Measurements from ENCODE around the gene SPRR2D.
A peak's percentile ranks its signal among the peaks of the same experiment; 100 is the strongest.
"Not testable (repeated sequence)": the region's sequence is repeated elsewhere in the genome, so short reads cannot be mapped to it uniquely, and the experiment has no call there.

Gene SPRR2D

DNA sequence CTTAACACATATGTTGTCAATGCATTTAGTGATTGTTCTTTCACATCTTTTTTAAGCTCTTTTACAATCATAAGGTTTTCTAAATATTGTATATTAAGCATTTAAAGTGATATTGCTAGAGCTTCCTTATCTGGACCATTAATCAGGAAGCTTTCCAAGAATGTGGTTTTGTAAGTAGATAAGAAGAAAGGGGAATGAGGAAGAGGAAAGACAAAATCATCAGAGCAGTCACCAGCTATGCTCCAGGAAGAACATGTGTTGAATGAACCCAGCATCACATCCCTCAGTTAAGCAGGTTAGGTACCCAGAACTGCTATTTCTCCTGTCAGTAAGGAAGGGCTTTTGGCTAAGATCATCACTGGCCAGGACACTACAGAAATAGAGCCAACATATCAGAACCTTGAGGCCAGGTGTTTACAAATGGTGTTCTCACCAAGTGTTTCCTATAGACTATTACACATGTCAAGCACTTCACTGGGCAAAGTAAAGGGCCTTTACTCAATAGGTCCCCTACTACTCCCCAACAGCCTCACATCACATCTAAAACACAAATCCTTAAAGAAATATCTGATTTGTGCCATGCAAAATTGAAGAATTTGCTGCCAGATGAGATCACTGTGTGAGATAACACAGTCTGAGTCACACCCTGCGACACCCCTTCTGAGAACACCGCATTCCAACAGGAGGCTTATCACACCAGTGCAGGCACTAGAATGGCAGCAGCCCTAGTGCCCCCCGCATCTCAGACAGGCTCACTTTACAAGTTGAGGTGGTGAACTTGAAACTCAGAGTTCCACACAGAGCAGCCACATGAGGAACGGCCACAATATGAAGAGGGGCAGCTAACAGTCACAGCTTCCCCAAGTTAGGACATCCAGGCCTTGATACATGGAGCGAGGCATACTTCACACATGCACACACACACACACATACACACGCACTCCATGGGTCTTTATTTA lies 18.2 kb upstream of the SPRR2D start:
- TF ChIP-seq, protein P1, sequence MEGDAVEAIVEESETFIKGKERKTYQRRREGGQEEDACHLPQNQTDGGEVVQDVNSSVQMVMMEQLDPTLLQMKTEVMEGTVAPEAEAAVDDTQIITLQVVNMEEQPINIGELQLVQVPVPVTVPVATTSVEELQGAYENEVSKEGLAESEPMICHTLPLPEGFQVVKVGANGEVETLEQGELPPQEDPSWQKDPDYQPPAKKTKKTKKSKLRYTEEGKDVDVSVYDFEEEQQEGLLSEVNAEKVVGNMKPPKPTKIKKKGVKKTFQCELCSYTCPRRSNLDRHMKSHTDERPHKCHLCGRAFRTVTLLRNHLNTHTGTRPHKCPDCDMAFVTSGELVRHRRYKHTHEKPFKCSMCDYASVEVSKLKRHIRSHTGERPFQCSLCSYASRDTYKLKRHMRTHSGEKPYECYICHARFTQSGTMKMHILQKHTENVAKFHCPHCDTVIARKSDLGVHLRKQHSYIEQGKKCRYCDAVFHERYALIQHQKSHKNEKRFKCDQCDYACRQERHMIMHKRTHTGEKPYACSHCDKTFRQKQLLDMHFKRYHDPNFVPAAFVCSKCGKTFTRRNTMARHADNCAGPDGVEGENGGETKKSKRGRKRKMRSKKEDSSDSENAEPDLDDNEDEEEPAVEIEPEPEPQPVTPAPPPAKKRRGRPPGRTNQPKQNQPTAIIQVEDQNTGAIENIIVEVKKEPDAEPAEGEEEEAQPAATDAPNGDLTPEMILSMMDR (IDR thresholded peaks at IDR 0.05; ENCODE audit: low read depth, low read length) = no peak
- H3K4me3 ChIP-seq (ENCODE audit: low read depth, low read length) = no peak overlapping the region
- in situ Hi-C loops (cut with HindIII; ENCODE audit: low sequenced_read_pairs) = no loop called here
- no peak for DNase-seq (ENCODE audit: low read depth, low spot score)

GRCh38 chr1:153058154-153058553 lies 17.2 kb upstream of the SPRR2D start:
- TF ChIP-seq, protein P1 (IDR thresholded peaks at IDR 0.05; ENCODE audit: low read depth, low read length) = no peak
- H3K4me3 ChIP-seq (ENCODE audit: low read depth, low read length) = no peak overlapping the region
- DNase-seq (ENCODE audit: low read depth, low spot score) = no peak
- in situ Hi-C loops (cut with HindIII; ENCODE audit: low sequenced_read_pairs) = no loop called here

DNA sequence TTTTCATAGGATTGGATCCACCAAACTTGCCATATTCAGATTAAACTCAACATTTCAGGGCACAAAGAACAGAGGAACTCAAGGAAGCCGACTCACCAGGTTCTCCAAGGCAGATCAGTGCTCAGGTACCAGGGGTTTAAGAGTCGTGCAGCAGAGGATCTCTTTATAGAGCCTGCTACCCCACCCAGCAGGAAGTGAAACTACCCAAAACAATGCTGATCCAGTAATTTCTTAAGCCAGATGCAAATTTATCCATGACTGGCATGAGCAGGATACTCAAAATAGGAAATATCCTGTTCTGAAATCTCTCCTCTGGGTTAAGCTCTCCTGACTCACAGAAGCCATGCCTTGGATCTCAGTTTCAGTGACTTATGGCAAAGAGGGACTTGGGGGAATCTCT lies 16.5 kb upstream of the SPRR2D start, which contains the start of gene SPRR2A:
Gene SPRR2A (minus strand): TSS at position 138 of the 400 bp plus-strand sequence. CDS start 777 bp downstream, outside the sequence.
- in situ Hi-C loops (cut with HindIII; ENCODE audit: low sequenced_read_pairs) = no loop called here
- no peak for DNase-seq (ENCODE audit: low read depth, low spot score)
- TF ChIP-seq, protein P1 (IDR thresholded peaks at IDR 0.05; ENCODE audit: low read depth, low read length) = no peak
- no peak within 1 kb of the TSS for H3K4me3 ChIP-seq (ENCODE audit: low read depth, low read length)

DNA sequence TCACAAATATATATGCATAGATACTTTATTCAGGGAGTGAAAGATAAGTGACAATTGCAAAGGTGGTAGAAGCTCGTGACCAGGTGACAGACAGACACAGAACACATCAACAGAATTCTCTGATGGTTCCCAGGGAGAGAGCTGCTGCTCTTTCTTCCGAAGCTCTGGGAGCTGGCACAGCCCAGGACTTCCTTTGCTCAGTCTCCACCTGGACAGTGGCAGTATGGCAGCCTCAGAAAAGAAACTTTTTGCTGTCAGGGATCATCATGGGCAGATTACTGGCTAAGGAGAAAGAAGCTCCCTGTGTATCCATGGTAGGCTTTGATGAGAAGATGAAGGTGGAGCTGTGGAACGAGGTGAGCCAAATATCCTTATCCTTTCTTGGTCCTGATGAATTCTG lies 15.2 kb upstream of the SPRR2D start:
- H3K4me3 ChIP-seq (ENCODE audit: low read depth, low read length); in situ Hi-C loops (cut with HindIII; ENCODE audit: low sequenced_read_pairs); DNase-seq (ENCODE audit: low read depth, low spot score): not testable (repeated sequence)

GRCh38 chr1:153049211-153049610 lies 8.3 kb upstream of the SPRR2D start:
- in situ Hi-C loops (cut with HindIII; ENCODE audit: low sequenced_read_pairs) = no loop called here
- DNase-seq (ENCODE audit: low read depth, low spot score) = no peak
- H3K4me3 ChIP-seq (ENCODE audit: low read depth, low read length) = no peak overlapping the region
- TF ChIP-seq, protein P1 (IDR thresholded peaks at IDR 0.05; ENCODE audit: low read depth, low read length) = no peak

GRCh38 chr1:153035211-153035610 lies 5.7 kb downstream of the SPRR2D start:
- in situ Hi-C loops (cut with HindIII; ENCODE audit: low sequenced_read_pairs) = no loop called here
- TF ChIP-seq, protein P1 (IDR thresholded peaks at IDR 0.05; ENCODE audit: low read depth, low read length) = no peak
- H3K4me3 ChIP-seq (ENCODE audit: low read depth, low read length) = no peak overlapping the region
- DNase-seq (ENCODE audit: low read depth, low spot score) = no peak

DNA sequence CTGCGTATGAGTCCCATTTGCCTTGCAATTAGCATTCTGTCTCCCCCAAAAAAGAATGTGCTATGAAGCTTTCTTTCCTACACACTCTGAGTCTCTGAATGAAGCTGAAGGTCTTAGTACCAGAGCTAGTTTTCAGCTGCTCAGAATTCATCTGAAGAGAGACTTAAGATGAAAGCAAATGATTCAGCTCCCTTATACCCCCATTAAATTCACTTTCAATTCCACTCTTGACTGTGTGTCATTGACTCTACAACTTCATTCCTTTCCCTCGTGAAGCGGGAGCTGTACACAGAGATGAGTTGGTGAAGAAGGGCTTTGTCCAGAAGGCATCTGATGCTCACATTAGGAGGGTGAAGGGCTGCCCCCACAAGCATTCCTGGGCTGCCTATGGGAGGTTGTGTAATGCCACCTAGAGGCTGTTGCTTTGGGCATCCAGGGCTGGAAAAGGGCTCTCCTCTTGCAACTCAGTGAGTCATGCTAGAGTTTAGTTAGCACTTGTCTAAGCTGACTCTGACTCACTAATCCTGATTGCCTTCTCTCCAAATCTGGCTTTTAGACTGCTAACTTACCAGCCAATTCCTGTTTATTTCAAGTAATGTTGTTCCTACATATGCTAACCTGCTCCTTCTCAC lies 8.1 kb downstream of the SPRR2D start:
- DNase-seq (ENCODE audit: low read depth, low spot score) = peak; percentile 50
- in situ Hi-C loops (cut with HindIII; ENCODE audit: low sequenced_read_pairs) = no loop called here
- TF ChIP-seq, protein P1 (IDR thresholded peaks at IDR 0.05; ENCODE audit: low read depth, low read length) = peak; percentile 36
- H3K4me3 ChIP-seq (ENCODE audit: low read depth, low read length) = no peak overlapping the region
